ENCODE measurements around the gene SLC39A11.

DNA sequence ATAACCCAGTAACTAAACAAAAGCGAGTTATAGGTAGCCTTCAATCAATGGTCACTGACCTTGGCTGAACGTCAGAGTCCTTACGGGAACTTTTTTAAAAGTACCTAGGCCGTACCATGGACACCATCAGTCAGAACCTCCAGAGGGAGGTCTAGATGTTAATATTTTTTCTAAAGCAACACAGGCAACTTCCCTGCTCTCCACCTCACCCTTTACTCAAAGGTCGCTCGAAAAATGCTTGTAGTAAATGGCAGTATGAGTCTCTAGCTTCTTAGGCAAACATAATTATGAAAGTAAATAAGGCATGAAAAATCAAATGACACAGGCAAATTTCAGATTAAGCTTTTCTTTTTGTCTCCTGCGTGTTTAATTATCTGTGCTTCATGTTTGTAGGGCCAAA, 82.1 kb downstream of the SLC39A11 start:
- TF ChIP-seq, protein P1, sequence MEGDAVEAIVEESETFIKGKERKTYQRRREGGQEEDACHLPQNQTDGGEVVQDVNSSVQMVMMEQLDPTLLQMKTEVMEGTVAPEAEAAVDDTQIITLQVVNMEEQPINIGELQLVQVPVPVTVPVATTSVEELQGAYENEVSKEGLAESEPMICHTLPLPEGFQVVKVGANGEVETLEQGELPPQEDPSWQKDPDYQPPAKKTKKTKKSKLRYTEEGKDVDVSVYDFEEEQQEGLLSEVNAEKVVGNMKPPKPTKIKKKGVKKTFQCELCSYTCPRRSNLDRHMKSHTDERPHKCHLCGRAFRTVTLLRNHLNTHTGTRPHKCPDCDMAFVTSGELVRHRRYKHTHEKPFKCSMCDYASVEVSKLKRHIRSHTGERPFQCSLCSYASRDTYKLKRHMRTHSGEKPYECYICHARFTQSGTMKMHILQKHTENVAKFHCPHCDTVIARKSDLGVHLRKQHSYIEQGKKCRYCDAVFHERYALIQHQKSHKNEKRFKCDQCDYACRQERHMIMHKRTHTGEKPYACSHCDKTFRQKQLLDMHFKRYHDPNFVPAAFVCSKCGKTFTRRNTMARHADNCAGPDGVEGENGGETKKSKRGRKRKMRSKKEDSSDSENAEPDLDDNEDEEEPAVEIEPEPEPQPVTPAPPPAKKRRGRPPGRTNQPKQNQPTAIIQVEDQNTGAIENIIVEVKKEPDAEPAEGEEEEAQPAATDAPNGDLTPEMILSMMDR (IDR thresholded peaks at IDR 0.05; ENCODE audit: low read length): no peak
- no peak for TF ChIP-seq EZH2 (optimal IDR thresholded peaks at IDR 0.05; ENCODE audit: low read depth, low read length)

Measured in MM.1S (cell line).